HG03520 (cell line): ENCODE results near the gene SLC8A1.

Experiments
- ATAC-seq: cut with Tn5 transposase; IDR thresholded peaks from one replicate; pipeline ENCODE4 v1.9.1; 2021; ENCODE audit warnings: mild to moderate bottlenecking, moderate library complexity; ENCODE audit not compliant: unreplicated experiment

Gene SLC8A1

GRCh38 chr2:40169430-40169829 is 282.5 kb downstream of the SLC8A1 start:
- no peak for ATAC-seq

DNA sequence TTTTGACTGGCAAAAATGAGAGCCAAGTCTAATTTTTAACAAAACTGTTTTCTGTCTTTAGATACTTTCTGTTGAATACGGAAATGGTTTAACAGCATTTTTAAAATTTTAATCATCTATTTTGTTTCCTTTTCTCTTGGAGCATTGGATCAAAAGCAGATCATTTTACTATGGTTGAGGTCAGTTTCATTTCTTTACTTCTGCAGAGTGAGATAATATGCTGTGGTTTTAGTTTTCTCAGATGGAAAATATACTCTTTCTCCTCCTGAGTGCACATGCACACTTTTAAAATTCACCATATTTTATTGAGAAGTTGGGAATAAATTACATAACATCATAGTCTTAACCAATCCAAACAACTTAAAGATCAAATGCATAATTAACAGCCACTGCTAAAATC is 283.3 kb downstream of the SLC8A1 start:
- no peak for ATAC-seq

DNA sequence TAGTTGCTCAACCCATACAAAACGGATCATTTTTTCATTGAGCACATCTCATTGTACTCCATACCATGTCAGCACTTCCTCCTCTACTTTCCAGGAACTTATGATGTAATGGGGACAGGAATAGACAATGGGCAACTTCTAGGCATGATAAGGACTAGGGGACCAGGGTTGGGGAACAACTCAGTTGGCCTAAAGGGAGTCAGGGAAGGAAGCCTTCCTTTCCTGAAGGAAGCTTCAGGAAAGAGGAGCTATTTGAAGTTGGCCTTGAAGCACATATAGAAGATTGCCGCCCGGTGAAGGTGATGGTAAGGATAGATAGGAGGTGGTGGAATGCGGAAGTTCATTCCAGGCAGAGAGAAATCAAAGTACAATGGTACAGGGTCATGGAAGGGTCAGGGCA is 283.9 kb downstream of the SLC8A1 start:
- ATAC-seq = no peak

DNA sequence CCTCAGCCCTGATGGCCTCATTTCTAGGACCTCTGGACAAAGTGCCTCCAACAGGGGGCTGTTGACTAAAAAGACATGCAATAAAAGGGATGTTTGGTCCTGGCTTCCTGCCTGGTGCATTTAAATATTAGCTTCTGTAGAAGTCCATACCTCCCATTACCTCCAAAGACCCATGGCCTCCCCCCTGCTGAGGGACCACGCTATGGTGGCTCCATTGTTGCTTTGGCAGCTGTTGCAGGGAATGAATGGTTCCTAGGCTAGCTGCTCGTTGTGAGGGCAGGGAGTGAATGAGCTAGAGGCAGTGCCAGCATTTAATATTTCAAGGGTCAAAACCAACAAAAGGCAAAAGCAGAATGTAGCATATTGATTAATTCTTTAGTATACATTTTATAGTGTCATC is 285.9 kb downstream of the SLC8A1 start:
- ATAC-seq = no peak

GRCh38 chr2:40165509-40165844 is 286.4 kb downstream of the SLC8A1 start:
- no peak for ATAC-seq

GRCh38 chr2:40164736-40165508 is 287.0 kb downstream of the SLC8A1 start:
- no peak for ATAC-seq

DNA sequence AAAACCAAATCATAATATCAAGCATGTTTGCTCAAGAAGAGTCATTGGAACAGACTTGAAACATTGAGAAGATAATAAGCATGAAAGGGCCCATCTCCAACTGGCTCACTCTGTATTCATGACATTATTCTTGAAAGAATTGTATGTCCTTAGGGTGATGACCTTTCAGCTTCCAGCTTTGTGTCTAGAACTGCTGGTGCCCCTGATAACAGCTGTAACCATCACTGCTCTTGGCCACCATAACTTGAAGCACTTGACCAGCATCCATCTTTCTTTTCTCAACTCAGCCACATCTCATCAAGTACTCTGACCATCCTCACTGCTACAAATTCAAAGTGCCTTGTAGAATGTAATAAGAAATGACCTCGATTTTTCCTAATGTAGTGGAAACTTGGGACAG is 289.9 kb downstream of the SLC8A1 start:
- ATAC-seq = no peak

GRCh38 chr2:40160751-40161218 is 291.1 kb downstream of the SLC8A1 start:
- no peak for ATAC-seq

- ATAC-seq = no peak
These were observed 292.6 kb downstream of the SLC8A1 start for GRCh38 chr2:40159333-40159732.

DNA sequence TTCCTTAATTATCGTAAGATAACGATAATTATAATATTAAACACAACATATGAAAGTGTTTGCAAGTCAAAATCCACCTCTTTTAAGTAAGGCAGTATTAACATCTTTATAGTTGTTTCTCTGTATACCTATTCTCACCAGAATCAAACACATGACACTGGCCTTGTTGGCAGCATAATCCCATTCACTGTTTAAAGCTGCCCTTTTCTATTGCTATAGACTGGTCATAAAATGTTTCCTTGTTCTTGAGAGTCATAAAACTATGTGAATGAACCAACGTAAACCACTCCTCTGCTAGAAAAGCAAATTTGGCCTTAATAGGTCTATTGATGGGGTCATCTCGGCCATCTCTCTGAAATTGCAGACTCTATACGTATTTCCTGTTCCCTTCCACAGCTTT is 293.1 kb downstream of the SLC8A1 start:
- no peak for ATAC-seq

DNA sequence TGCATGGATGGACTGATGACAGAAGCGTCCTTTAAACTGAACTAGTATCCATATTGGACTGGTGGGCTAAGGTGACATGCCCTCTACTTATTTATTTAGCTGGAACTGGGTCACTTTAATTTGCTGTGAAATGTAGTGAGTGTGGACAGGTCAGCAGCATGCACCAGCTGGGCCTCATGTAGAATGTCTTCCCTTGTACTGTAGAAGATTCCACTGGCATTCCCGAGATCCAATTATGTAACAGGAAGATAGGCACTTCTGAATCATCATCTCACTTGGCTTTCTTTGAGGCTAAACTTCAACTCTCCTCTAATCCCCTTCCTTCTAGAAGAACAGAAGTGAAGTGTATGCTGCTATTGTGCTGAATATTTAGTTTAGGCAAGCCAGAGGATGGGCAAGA is 296.2 kb downstream of the SLC8A1 start:
- ATAC-seq = no peak

- ATAC-seq = no peak
These were observed 301.6 kb downstream of the SLC8A1 start for GRCh38 chr2:40150266-40150665.

DNA sequence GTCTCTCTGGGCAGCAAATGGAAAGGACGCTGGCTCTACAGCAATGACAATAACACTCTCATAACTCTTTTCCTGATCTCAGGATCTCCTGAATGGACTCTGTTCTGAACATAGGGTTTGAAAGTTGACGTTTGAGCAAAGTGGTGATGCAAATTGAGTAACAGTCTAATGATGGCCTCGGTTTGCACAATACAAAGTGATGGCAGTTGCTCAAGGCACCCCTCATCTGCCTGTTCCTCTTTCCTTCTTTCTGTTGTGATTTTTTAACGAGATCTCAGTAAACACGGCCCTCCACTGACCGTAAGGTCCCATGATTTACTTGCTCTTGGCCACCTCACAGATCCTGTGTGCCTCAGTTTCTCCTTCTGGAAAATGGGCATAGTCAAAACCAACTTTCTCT is 303.6 kb downstream of the SLC8A1 start:
- ATAC-seq = no peak

GRCh38 chr2:40147360-40147759 is 304.5 kb downstream of the SLC8A1 start:
- no peak for ATAC-seq

DNA sequence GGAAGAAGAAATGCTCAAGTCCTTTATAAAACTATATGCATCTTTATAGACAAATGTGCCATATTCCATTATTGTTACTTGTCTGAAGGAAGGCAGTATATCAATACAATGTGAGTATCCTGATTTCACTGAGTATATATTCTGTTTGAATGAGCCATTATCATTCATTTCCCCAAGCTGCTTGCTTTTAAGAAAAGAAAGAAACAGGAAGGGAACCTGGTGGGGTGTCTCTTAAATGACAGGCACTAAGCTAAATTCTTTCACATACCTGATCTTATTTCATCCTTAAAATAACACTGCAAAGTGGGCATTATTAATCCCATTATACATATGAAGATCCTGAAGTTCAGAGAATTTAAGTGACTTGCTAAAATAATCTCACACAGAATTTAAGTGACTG is 307.9 kb downstream of the SLC8A1 start:
- ATAC-seq = no peak

- ATAC-seq = no peak
These were observed 313.6 kb downstream of the SLC8A1 start for GRCh38 chr2:40138314-40138713.

DNA sequence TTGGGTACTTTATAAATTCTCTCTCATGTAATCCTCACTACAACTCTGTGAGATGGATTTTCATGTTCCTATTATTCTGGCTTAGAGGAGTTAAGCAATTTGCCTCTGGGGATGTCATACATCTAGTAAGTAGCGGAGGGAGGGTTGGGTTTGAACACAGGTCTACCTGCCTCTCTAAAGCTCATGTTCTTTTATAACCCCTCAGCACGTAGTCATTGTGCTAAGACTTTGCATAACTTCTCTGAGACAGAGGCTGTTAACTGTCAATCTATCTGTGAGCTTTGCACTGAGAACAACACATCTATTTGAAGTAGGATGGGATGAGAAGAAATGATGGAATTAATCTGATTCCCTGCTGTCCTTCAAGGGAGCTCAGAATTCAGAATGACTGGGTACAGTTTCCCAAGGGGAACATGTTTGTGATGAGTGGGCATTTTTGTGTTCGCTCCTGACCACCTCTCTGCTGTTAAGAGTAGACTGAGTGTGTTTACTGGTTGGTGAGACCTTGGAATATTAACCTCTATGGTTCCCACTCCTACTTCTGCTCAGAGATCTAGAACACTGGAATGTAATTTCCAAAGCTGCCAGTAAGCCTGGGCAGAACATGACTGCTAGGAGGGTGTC is 320.7 kb downstream of the SLC8A1 start:
- no peak for ATAC-seq

DNA sequence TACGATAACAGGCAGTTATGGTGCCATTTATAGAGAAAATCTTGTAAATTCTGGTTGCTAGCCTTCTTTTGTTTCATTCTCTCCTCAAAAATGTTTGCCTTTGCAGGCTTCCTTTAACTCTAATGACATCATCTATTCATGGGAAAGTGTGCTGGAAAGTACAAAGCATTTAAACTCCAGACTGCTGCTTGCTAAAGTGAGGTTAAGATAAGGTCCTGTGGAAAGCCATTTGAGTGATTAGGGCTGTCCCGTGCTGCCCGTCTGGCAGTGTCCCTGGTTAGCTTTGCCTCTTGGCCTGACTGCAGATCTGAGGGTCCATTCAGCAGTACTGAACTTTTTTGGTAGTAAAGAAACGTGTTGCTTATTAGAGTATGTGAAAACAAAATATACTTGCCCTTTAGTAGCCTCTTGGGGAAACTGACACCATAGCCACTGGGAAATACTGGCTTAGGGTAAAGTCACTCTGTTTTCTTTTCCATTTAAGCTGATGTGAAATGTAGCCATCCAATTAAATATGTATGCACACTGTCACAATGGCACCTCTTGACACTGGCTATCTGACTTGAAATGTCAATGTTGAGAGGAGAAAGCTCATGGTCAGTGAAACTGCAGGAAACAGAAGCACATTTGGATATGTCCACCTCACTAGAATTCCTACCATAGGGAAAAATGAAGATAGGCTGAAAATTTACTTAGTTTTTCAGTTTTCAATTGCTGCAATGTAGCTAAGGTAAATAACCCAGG is 321.5 kb downstream of the SLC8A1 start:
- ATAC-seq = no peak

GRCh38 chr2:40129725-40130124 is 322.2 kb downstream of the SLC8A1 start:
- ATAC-seq = no peak

DNA sequence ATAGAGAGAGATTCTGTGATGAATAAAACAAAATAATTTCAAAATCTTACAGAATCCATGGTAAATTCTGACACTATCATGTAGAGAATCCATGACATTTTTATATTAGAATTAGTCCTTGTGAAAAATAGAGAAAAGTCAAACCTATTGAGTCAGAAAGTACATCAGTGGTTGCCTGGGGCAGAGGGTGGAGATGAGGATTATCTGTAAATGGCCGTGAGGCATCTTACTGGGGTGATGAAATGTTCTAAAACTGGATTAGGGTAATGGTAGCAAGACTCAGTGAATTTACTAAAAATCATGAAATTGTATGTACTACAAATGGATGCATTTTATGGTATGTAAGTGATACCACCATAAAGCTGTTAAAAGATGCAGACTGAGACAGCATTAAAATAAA is 323.1 kb downstream of the SLC8A1 start:
- no peak for ATAC-seq

GRCh38 chr2:40127890-40128557 is 323.9 kb downstream of the SLC8A1 start:
- no peak for ATAC-seq
